Caki2 (cell line): ENCODE data around the gene CDH24. TPM values are rescaled to one million over a fixed set of nuclear protein-coding genes. Genes with fewer than 3 reads are reported as not detected.

Experiments
- DNase-seq: peaks from one replicate; pipeline ENCODE4 v3.0.0-alpha.2; 2015; ENCODE audit warnings: low read depth
- in situ Hi-C: cut with HindIII; loops from 2 replicates; pipeline ENCODE4 v1.10.0; 2016; ENCODE audit warnings: low sequenced_read_pairs, low pct_unique_long_range_greater_than_20kb, mixed read lengths
- total RNA-seq: library from RNA; depleted of rRNA; stranded (reverse); fragments of >200 nt; shearing (Covaris generic); gene quantifications from 2 replicates; pipeline ENCODE4 v1.2.3, GENCODE V29; 2014; ENCODE audit warnings: low replicate concordance

Gene CDH24
- total RNA-seq, 1 experiment from 2014 or later = 7.6 TPM

DNA sequence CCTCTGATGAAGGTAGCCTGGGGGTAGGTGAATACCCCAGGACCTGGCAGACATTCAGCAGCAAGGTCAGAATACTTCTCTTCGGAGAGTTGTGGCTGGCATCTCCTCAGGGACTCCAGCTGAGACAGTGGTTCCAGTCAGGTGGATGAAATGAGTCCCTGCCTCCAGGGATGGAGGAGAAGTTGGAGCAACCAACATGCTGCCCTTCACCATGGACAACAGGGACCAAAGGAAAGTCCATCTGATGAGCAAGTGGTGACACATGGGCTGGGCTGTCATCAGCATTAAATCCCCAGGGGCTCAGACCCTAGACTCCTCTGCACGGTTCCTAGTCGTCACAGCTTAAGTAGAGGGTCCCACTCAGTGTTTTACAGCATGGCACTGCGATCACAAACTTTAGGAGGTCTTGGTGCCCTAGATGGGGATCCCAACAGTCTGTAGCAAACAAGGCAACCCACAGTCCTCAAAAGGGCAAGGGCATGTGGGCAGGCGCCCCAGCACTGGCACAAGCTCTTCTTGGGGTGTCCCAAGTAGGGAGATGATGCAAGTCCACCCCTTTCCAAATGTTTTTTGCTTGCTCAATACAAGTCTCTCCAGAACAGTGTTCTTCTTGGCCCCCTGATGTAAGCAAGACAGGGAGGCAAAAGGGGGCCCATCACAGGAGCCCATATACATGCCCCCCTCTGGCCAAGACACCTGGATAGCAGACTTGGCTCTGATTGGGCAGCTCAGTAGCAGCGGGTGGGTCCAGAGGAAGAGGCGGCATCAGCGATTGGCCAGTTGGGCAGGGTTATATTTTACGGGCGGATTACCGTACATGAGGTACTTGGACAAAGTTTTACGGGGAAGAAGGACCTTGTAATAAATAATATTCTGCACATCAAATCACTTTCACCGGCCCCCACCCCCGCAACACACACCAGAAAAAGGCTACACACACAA, 10.8 kb upstream of the CDH24 start:
- in situ Hi-C loops = no loop called here
- no peak for DNase-seq

DNA sequence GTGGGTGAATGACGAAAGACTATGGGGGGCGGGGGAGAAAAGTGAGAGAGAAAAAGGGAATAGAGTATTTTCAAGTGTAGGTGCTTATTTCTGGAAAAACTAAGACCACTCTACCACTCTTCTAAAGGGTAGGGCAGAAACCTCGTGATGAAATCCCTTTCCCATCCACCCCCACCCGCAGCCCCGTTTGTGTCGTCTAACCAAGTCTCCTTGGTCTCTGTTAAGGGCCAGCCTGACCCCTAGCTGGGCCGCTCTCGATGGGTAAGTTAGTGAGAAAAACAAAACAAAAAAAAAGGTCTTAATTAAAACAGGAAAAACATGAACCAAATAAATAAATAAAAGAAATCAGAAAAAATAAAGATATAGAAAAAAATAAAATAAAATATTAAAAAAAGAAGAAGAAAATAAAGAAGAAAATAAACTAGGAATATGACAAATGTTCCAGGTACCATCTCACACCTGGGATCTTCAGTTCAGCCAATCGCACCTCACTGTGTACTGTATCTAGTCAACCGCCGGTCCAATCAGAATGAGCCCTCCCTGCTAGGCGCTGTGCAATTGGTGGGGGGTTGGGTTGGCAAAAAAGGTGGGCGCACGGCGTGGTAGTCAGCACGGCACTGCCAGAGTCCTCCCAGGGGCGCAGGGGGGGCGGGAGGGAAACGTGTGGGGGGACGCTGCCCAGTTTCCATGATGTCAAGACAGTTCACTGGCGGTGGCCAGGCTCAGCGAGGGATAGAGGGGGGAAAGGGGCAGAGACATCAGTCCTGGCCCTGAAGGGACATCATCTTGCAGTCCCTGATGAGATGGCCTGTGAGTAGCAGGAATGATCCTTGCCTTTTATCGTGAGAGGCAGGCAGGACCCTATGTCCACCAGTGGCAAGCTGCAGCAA, 9.8 kb upstream of the CDH24 start:
- no peak for DNase-seq
- in situ Hi-C loops = no loop called here

- in situ Hi-C loops = no loop called here
- DNase-seq = no peak
These were observed 9.0 kb upstream of the CDH24 start for GRCh38 chr14:23066368-23066767.

- in situ Hi-C loops = no loop called here
- no peak for DNase-seq
These were observed 6.3 kb upstream of the CDH24 start for GRCh38 chr14:23063601-23064000.

GRCh38 chr14:23062002-23062401, 4.7 kb upstream of the CDH24 start:
- peak; percentile 82 for DNase-seq
- in situ Hi-C loops = no loop called here

DNA sequence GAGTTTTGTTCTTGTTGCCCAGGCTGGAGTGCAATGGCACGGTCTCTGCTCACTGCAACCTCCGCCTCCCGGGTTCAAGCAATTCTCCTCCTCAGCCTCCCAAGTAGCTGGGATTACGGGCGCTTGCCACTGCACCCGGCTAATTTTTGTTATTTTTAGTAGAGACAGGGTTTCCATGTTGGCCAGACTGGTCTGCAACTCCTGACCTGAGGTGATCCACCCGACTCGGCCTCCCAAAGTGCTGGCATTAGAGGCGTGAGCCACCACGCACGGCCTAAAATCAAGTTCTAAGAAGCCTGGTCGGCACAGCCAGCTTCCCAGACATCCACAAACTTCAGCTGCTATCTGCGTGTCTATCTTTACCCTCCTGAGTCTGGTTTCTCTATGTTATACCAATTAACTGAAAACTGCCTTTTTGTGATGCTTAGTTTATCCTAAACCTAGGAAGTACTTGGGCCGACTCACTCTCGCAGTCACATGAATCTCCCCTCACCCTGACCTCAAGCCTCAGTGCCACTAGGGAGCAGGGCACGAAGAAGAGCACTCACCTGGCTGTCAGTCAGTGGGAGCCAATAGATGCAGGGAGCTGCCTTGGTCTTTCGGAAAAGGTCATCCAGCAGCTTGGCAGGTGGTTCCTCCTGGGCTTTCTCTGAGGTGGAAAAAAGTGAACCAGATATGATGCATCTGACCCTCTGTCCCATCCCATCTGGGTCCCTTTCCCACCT, 3.4 kb upstream of the CDH24 start:
- no peak for DNase-seq
- in situ Hi-C loops = no loop called here

GRCh38 chr14:23058654-23059504, 1.6 kb upstream of the CDH24 start:
- in situ Hi-C loops = no loop called here
- DNase-seq = no peak

- in situ Hi-C loops = no loop called here
These were observed 685 bp upstream of the CDH24 start for GRCh38 chr14:23057757-23058653.

GRCh38 chr14:23056145-23056955, 970 bp downstream of the CDH24 start:
- in situ Hi-C loops = no loop called here

More at GRCh38 chr14:23057757-23058653, 685 bp upstream of the CDH24 start:
- DNase-seq = peak; percentile 80

GRCh38 chr14:23055621-23056144, 1.6 kb downstream of the CDH24 start:
- DNase-seq = no peak
- in situ Hi-C loops = no loop called here

More at GRCh38 chr14:23056145-23056955, 970 bp downstream of the CDH24 start:
- peak; percentile 72 for DNase-seq

DNA sequence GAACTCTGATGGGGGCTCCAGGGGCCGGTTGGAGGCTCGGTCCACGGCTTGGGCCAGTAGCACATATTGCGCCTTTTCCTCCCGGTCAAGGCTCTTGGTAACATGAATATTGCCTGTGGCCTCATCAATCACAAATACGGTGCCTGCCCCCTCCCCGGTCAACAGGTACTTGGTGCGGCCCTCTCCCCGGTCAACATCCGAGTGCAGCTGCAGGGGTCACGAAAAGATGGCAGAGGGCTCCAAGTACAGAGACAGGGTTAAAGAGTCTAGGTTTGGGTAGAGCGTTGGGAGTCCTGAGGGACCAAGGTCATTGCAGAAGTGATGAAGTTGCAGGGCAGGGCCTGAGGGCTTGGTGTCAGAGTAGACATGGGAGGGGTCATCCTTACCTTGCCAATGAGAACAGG, 2.2 kb downstream of the CDH24 start:
- in situ Hi-C loops = no loop called here
- DNase-seq = no peak

- no peak for DNase-seq
- in situ Hi-C loops = no loop called here
These were observed 3.1 kb downstream of the CDH24 start for GRCh38 chr14:23054000-23054811.

DNA sequence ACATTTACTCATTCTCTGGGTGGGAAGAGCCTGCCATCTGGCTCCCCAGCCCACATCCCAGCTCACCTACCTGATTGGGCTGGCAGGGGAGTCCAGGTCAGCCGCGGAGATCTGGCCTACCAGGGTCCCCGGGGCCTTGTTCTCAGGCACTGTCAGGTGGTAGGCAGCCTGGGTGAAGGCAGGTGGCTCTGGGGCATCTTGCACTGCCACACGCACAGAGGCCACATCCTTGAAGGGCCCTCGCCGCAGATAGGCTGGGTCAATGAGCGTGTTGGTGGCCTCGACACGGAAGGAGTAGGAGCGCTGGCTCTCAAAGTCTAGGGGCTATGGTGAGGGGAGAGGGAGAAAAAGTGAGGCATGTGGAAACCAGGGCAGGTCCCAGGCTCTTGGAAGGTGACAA, 3.9 kb downstream of the CDH24 start:
- in situ Hi-C loops = no loop called here
- no peak for DNase-seq

GRCh38 chr14:23052671-23053070, 4.6 kb downstream of the CDH24 start:
- DNase-seq = no peak
- in situ Hi-C loops = no loop called here

DNA sequence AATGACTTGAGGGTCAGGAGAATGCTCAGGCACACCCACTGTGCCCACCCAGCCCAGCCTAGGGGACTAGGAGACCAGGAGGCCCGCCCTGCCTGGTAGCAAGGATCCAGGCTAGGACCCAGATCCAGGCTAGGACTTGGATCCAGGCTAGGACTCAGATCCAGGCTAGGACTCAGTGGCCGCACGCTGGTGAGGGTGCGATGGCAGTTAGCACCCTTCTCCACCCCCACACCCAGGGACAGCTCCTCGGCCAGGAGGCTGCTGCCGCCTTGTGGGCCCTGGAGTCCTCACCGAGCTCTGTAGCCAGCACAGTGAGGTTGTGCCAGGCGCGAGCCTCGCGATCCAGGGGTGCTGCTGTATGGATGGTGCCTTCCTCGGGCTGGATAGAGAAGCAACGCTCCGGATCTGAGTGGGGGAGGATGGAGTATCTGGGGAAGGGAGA, 5.1 kb downstream of the CDH24 start:
- DNase-seq = no peak

More for the DNA sequence above, 5.1 kb downstream of the CDH24 start:
- in situ Hi-C loops = no loop called here
